ENCODE measurements around the gene WDR7.

The WDR7 gene

DNA sequence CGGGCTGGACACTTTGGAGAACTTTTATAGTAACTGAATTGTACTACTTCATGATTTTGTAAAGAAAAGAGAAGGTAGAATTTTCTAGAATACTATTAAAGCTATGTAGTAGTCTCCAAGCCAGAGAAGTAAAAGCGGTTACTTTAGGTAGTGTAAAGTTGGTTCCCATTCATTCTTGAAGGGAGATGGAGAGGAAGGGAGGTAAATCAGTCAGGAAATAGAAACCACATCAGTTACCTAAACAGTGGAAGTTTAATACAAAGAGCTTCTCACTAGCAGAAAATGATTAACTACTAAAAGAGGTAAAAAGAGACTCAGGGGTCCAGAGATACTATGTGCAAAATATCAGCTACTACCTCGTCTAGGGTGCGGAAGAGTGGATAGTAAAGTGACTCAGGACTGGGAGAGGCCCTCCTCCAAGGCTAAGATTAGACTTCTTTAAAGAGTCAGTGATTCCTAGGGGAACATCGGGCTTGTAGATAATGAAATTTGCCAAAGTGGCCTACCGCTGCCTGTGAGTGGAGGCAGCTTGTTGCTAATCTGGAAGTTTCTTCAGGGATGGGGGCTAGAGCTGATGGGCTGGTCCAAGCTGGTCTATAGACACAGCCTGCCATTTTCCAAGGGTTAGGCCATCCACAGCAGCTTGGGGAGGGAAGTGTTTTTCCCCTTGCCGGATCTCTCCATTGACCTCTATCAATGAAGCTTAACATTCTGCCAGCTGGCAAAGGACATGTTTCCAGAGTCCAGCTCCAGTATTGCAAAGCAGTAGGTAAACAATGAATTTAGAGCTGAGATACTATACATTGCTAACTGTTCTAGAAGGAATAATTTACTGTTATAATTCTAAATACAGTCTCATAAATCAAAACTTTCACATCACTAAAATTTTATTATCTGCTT is 249.3 kb downstream of the WDR7 start:
- no peak overlapping the region for H3K4me3 ChIP-seq (ENCODE audit: low read depth, low read length)
- TF ChIP-seq, protein P1, sequence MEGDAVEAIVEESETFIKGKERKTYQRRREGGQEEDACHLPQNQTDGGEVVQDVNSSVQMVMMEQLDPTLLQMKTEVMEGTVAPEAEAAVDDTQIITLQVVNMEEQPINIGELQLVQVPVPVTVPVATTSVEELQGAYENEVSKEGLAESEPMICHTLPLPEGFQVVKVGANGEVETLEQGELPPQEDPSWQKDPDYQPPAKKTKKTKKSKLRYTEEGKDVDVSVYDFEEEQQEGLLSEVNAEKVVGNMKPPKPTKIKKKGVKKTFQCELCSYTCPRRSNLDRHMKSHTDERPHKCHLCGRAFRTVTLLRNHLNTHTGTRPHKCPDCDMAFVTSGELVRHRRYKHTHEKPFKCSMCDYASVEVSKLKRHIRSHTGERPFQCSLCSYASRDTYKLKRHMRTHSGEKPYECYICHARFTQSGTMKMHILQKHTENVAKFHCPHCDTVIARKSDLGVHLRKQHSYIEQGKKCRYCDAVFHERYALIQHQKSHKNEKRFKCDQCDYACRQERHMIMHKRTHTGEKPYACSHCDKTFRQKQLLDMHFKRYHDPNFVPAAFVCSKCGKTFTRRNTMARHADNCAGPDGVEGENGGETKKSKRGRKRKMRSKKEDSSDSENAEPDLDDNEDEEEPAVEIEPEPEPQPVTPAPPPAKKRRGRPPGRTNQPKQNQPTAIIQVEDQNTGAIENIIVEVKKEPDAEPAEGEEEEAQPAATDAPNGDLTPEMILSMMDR (IDR thresholded peaks at IDR 0.05; ENCODE audit: insufficient read depth, low read depth, low read length, missing control alignments): no peak
- no peak for DNase-seq (ENCODE audit: low read depth)

DNA sequence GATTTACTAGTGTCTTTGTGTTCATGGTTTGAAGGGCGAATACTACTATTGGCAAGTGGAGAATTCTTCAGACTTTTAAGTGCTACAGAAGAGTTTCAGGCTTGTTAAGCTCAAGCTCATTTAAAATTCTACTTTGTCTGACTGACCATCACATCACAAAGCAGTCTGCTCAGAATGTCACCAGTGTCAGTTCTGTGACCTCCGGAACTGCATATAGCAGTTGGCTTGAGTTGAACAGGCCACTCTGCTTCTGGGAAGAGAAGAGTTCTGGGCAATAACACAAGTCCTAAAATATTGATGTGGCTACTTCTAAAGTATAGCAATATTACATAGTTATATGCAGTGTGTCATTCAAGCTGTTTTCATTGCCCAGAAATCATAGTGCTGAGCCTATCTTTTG is 250.8 kb downstream of the WDR7 start:
- TF ChIP-seq, protein P1 (IDR thresholded peaks at IDR 0.05; ENCODE audit: insufficient read depth, low read depth, low read length, missing control alignments): no peak
- DNase-seq (ENCODE audit: low read depth): no peak

DNA sequence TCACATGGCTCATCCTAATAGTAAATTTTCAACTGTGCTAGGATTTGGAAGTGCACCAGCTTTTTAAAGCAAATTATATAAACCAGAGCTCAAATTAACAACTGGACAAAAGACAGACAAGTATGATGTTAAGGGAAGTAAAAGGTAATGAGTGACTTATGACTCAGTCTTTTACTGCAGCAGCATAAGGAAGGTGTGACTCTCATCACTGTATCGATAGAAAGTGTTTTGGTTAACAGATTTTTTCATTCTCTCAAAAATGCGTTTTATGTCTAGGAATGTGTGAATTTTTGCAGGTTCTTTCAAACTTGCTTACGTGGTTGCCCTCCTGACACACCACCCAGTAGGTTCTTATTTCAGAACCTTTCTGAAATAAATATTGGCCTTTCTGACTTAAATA is 251.5 kb downstream of the WDR7 start:
- no peak overlapping the region for H3K4me3 ChIP-seq (ENCODE audit: low read depth, low read length)
- DNase-seq (ENCODE audit: low read depth): no peak
- TF ChIP-seq, protein P1 (IDR thresholded peaks at IDR 0.05; ENCODE audit: insufficient read depth, low read depth, low read length, missing control alignments): no peak

More for the DNA sequence above, 250.8 kb downstream of the WDR7 start:
- no peak overlapping the region for H3K4me3 ChIP-seq (ENCODE audit: low read depth, low read length)

GRCh38 chr18:56903686-56904085 is 252.5 kb downstream of the WDR7 start:
- no peak overlapping the region for H3K4me3 ChIP-seq (ENCODE audit: low read depth, low read length)
- DNase-seq (ENCODE audit: low read depth): no peak
- TF ChIP-seq, protein P1 (IDR thresholded peaks at IDR 0.05; ENCODE audit: insufficient read depth, low read depth, low read length, missing control alignments): no peak

- H3K4me3 ChIP-seq (ENCODE audit: low read depth, low read length): no peak overlapping the region
- TF ChIP-seq, protein P1 (IDR thresholded peaks at IDR 0.05; ENCODE audit: insufficient read depth, low read depth, low read length, missing control alignments): no peak
- DNase-seq (ENCODE audit: low read depth): no peak
Measured at GRCh38 chr18:56907771-56908170, 256.6 kb downstream of the WDR7 start.

DNA sequence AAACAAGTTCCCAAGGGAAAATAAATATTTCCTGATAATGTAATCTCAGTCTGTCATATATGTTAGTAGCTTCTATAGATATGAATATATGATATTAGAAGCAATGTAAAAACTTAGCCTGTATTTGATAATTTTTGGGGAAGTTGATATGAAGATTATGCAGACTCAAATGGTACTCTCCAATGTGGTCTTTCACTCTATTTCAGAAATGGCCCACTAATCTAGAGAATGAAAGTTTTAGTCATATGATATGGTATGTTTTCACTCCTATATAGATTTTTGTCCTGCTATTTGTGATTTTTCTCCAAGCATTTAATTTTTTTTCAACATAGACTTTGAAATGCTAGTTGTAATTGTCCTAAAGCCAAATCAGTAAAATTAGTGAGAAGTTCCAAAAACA is 259.1 kb downstream of the WDR7 start:
- TF ChIP-seq, protein P1 (IDR thresholded peaks at IDR 0.05; ENCODE audit: insufficient read depth, low read depth, low read length, missing control alignments): no peak
- no peak for DNase-seq (ENCODE audit: low read depth)
- no peak overlapping the region for H3K4me3 ChIP-seq (ENCODE audit: low read depth, low read length)
